Upper lobe of left lung (tissue), 6 donors: ENCODE results near the gene FIZ1. TPM values are rescaled to one million over a fixed set of nuclear protein-coding genes. Genes with fewer than 3 reads are reported as not detected.

ENCODE experiments used
- ATAC-seq, 2 donors: fragments of 200-7000 bp; cut with Tn5 transposase; one replicate each; pipeline ENCODE4 v1.9.1; 2022; ENCODE audit warnings: mild to moderate bottlenecking in 2 of 2, moderate library complexity in 2 of 2; ENCODE audit not compliant: low FRiP score in 2 of 2
- DNase-seq, 2 donors: peaks; one replicate each; pipeline ENCODE4 v3.0.0-alpha.2; 2019 to 2020
- H3K27ac ChIP-seq, 4 donors: fragments of 200-600 bp; sonication (generic); one replicate each; pipeline ENCODE4 v1.5.1; 2016 to 2019
- H3K27me3 ChIP-seq, 4 donors: fragments of 200-600 bp; sonication (generic); one replicate each; pipeline ENCODE4 v1.5.1; 2017 to 2019
- H3K36me3 ChIP-seq, 4 donors: fragments of 200-600 bp; sonication (generic); one replicate each; pipeline ENCODE4 v1.5.1; 2016 to 2019
- H3K4me1 ChIP-seq, 4 donors: fragments of 200-600 bp; sonication (generic); one replicate each; pipeline ENCODE4 v1.5.1; 2018 to 2019
- H3K4me3 ChIP-seq, 4 donors: fragments of 200-600 bp; sonication (generic); one replicate each; pipeline ENCODE4 v1.5.1; 2017 to 2019; ENCODE audit warnings: mild to moderate bottlenecking in 2 of 4, moderate library complexity in 1 of 4
- H3K9me3 ChIP-seq, 4 donors: fragments of 200-600 bp; sonication (generic); one replicate each; pipeline ENCODE4 v1.5.1; 2018 to 2019
- CTCF ChIP-seq, 6 experiments: fragments of 450-650 bp in 4 of 6; fragments of 200-600 bp in 2 of 6; sonication (generic) in 2 of 6; IDR thresholded peaks; one replicate each; pipeline ENCODE4 v1.5.1; 2016 to 2019; ENCODE audit warnings: antibody characterized with exemption in 6 of 6
- EP300 ChIP-seq, 4 donors: sonication (generic); formaldehyde crosslinking; IDR thresholded peaks; one replicate each; pipeline ENCODE4 v1.5.1; 2017; ENCODE audit warnings: antibody characterized with exemption in 4 of 4, control low read depth in 2 of 4
- POLR2A ChIP-seq, 4 donors: fragments of 450-650 bp; IDR thresholded peaks; one replicate each; pipeline ENCODE4 v1.5.1; 2016 to 2017; ENCODE audit warnings: antibody characterized with exemption in 4 of 4, mild to moderate bottlenecking in 2 of 4
- POLR2AphosphoS5 ChIP-seq, 2 donors: sonication (generic); formaldehyde crosslinking; IDR thresholded peaks; one replicate each; pipeline ENCODE4 v1.5.1; 2017; ENCODE audit warnings: antibody characterized with exemption in 2 of 2
- WGBS, 2 donors: methylation state at CpG; one replicate each; pipeline ENCODE4 v1.1.5; 2017 to 2018; 5-methylcytosine and 5-hydroxymethylcytosine counted together
- total RNA-seq, 6 donors: library from RNA; depleted of rRNA in 4 of 6; stranded (reverse); fragments of >200 nt in 4 of 6; gene quantifications; one replicate each; pipeline versions ENCODE4 v1.1.0 to v1.2.1, GENCODE V29; 2016 to 2021
- donor health status: DM: no; HTN: no; CAD: no; lungs with moderate emphysema.
- donor health status: DM: no; HTN: yes; CAD: no; lungs with severe emphysema.

FIZ1 gene
- total RNA-seq, 6 donors from 2014 or later, result 11.1 to 21.6 (median 16.3) TPM

GRCh38 chr19:55635856-55636440 lies 36.6 kb upstream of the FIZ1 start:
- Histone ChIP-seq H3K27ac (peak overlapping the region; percentile 92 to 100 (median 97)), H3K9me3 (no peaks in the 10 kb centered on the region), H3K36me3 (peaks cover 0 to 4% (median 2%) of the 10 kb centered on the region in 4 donors), H3K27me3 (no peaks in the 10 kb centered on the region), H3K4me3 (peak overlapping the region; percentile 68 to 98 (median 82)), H3K4me1 (peaks cover 51 to 72% (median 53%) of the 10 kb centered on the region in 4 donors)
- ATAC-seq (no peak), DNase-seq (no peak)
- WGBS, 2 donors, result 67% methylated on average over 7 of the region's 7 CpGs
- TF ChIP-seq POLR2A (IDR thresholded peaks at IDR 0.05) (no peak), CTCF (IDR thresholded peaks at IDR 0.05) (no peak), POLR2AphosphoS5 (IDR thresholded peaks at IDR 0.05) (no peak), EP300 (IDR thresholded peaks at IDR 0.05) (no peak)

GRCh38 chr19:55635334-55635717 lies 36.0 kb upstream of the FIZ1 start:
- peaks cover 47 to 66% (median 49%) of the 10 kb centered on the region in 4 donors for H3K4me1 ChIP-seq
- ATAC-seq (no peak), DNase-seq (no peak)
- TF ChIP-seq EP300 (IDR thresholded peaks at IDR 0.05) (no peak), CTCF (IDR thresholded peaks at IDR 0.05) (peak in 1 of 6 experiments; percentile 4), POLR2A (IDR thresholded peaks at IDR 0.05) (no peak), POLR2AphosphoS5 (IDR thresholded peaks at IDR 0.05) (no peak)
- H3K4me3 ChIP-seq, result peak overlapping the region; percentile 68 to 98 (median 82)
- peak overlapping the region; percentile 92 to 100 (median 97) for H3K27ac ChIP-seq
- peaks cover 0 to 4% (median 2%) of the 10 kb centered on the region in 4 donors for H3K36me3 ChIP-seq
- H3K27me3 ChIP-seq, result no peaks in the 10 kb centered on the region
- 6 to 7% methylated on average over 9 of the region's 9 CpGs for WGBS, 2 donors
- H3K9me3 ChIP-seq, result no peaks in the 10 kb centered on the region

GRCh38 chr19:55633861-55634260 lies 34.5 kb upstream of the FIZ1 start:
- no peaks in the 10 kb centered on the region for H3K9me3 ChIP-seq
- ATAC-seq (no peak), DNase-seq (no peak)
- H3K4me1 ChIP-seq, result peaks cover 33 to 51% (median 34%) of the 10 kb centered on the region in 4 donors
- TF ChIP-seq POLR2AphosphoS5 (IDR thresholded peaks at IDR 0.05) (no peak), POLR2A (IDR thresholded peaks at IDR 0.05) (no peak), EP300 (IDR thresholded peaks at IDR 0.05) (no peak)
- no peak overlapping the region for H3K4me3 ChIP-seq
- no peaks in the 10 kb centered on the region for H3K27me3 ChIP-seq
- 71 to 92% methylated on average over 8 of the region's 8 CpGs for WGBS, 2 donors
- H3K36me3 ChIP-seq, result peaks cover 0 to 4% (median 2%) of the 10 kb centered on the region in 4 donors
- peak overlapping the region in 1 of 4 donors; percentile 100 for H3K27ac ChIP-seq

GRCh38 chr19:55632463-55632834 lies 33.1 kb upstream of the FIZ1 start:
- Histone ChIP-seq H3K9me3 (no peaks in the 10 kb centered on the region), H3K4me1 (peaks cover 23 to 39% (median 31%) of the 10 kb centered on the region in 4 donors), H3K27ac (peak overlapping the region in 1 of 4 donors; percentile 48), H3K4me3 (no peak overlapping the region), H3K27me3 (no peaks in the 10 kb centered on the region), H3K36me3 (no peaks in the 10 kb centered on the region)
- WGBS, 2 donors, result 26 to 30% methylated on average over 3 of the region's 3 CpGs
- peak; percentile 84 to 94 (median 90) for TF ChIP-seq CTCF (IDR thresholded peaks at IDR 0.05)
- no peak for TF ChIP-seq POLR2A (IDR thresholded peaks at IDR 0.05)
- peak in 1 of 2 donors; percentile 7 for TF ChIP-seq POLR2AphosphoS5 (IDR thresholded peaks at IDR 0.05)
- TF ChIP-seq EP300 (IDR thresholded peaks at IDR 0.05), result no peak
- ATAC-seq (peak; percentile 87 to 91), DNase-seq (peak in 1 of 2 donors; percentile 92)

GRCh38 chr19:55626350-55626749 lies 27.0 kb upstream of the FIZ1 start:
- ATAC-seq (no peak), DNase-seq (no peak)
- peaks cover 0 to 12% (median 4%) of the 10 kb centered on the region in 4 donors for H3K36me3 ChIP-seq
- no peaks in the 10 kb centered on the region for H3K9me3 ChIP-seq
- H3K27ac ChIP-seq, result no peak overlapping the region
- H3K4me3 ChIP-seq, result no peak overlapping the region
- WGBS, 2 donors, result 86 to 88% methylated on average over 11 of the region's 11 CpGs
- H3K27me3 ChIP-seq, result no peaks in the 10 kb centered on the region
- H3K4me1 ChIP-seq, result peaks cover 7 to 19% (median 11%) of the 10 kb centered on the region in 4 donors
- TF ChIP-seq CTCF (IDR thresholded peaks at IDR 0.05), result no peak
